Omental fat pad (tissue), 4 donors: ENCODE results near the gene GAL3ST1. TPM values are rescaled to one million over a fixed set of nuclear protein-coding genes. Genes with fewer than 3 reads are reported as not detected.
"Not testable (repeated sequence)": the region's sequence is repeated elsewhere in the genome, so short reads cannot be mapped to it uniquely, and the experiment has no call there.

Source experiments
- ATAC-seq: fragments of 150-250 bp; one replicate; pipeline ENCODE4 v1.9.1; 2016; ENCODE audit warnings: mild to moderate bottlenecking, moderate library complexity; ENCODE audit not compliant: low FRiP score
- DNase-seq: peaks from one replicate; pipeline ENCODE4 v3.0.0-alpha.2; 2019; ENCODE audit warnings: low spot score
- CTCF ChIP-seq, 3 donors: fragments of 450-650 bp; IDR thresholded peaks; one replicate each; pipeline ENCODE4 v1.5.1; 2016 to 2017; ENCODE audit warnings: antibody characterized with exemption in 3 of 3, mild to moderate bottlenecking in 3 of 3, moderate library complexity in 2 of 3
- total RNA-seq, 4 donors: library from RNA; depleted of rRNA; stranded (reverse); fragments of >200 nt; gene quantifications; one replicate each; pipeline ENCODE4 v1.1.0, GENCODE V29; 2016

Gene GAL3ST1
- total RNA-seq, 4 donors from 2014 or later = 1.4 to 2.5 (median 1.8) TPM; not detected in 1

GRCh38 chr22:30573594-30574094, 821 bp downstream of the GAL3ST1 start:
- peak; percentile 17 for ATAC-seq
- no peak for TF ChIP-seq CTCF (IDR thresholded peaks at IDR 0.05)

DNA sequence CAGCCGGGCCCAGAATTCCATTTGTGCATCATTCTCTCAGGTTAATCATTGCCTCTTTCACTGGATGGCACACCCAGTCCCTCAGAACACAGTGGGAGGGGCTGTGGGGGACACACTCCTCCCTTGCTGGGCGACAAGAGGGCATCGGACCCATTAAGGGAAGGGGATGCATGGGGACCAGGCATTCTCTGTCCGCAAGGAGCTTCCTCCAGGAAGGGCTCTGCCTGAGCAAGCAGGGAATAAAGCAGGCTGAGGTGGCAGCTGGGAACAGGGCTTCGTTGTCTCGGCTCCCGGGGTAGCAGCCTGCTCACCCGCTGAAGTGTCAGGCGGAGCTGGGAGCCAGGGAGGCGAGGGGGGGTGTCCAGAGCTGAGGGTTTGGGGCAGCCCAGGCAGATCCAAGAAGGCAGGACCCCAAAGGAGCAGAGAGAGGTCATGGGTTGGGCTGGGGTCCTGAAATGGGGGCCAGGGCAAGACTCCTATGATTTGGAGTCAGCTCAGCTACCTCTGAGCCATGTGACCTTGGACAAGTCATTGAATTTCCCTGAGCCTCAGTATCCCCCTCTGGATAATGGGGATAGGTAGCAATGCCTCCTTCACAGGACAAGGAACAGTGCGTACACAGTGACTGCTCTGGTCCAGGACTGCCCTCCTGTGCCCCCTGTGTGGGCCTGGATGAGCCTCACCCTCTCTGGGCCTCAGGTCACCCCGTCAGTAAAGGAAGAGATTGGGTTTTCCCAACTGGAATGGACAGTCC, 1.4 kb downstream of the GAL3ST1 start:
- no peak for DNase-seq
- ATAC-seq = no peak
- no peak for TF ChIP-seq CTCF (IDR thresholded peaks at IDR 0.05)

More at GRCh38 chr22:30573594-30574094, 821 bp downstream of the GAL3ST1 start:
- no peak for DNase-seq

GRCh38 chr22:30572210-30572609, 2.3 kb downstream of the GAL3ST1 start:
- no peak for DNase-seq
- TF ChIP-seq CTCF (IDR thresholded peaks at IDR 0.05) = no peak
- no peak for ATAC-seq

GRCh38 chr22:30569674-30570202, 4.7 kb downstream of the GAL3ST1 start:
- no peak for TF ChIP-seq CTCF (IDR thresholded peaks at IDR 0.05)
- DNase-seq (no peak), ATAC-seq (no peak)

GRCh38 chr22:30568137-30568805, 6.2 kb downstream of the GAL3ST1 start:
- ATAC-seq (no peak), DNase-seq (no peak)
- no peak for TF ChIP-seq CTCF (IDR thresholded peaks at IDR 0.05)

GRCh38 chr22:30567277-30567676, 7.2 kb downstream of the GAL3ST1 start:
- ATAC-seq, DNase-seq: not testable (repeated sequence)

DNA sequence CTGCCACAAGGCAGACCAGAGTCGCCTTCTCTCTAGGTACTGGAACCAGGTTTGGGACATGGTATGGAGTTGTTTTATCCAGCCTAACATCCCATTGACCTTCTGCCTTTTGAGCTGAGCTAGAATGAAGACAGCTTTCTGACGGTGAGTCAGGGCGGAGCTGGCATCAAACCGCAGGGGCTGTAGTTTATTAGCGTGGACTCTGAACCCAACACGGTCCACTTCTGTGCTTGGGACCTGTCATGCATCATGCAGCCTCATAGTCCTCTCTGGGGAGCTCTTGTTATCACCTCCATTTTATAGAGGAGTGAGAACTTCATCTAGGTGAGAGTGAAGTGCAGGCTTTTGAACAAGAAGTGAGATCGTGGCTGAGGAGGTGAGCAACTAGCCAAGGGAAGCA, 8.3 kb downstream of the GAL3ST1 start:
- ATAC-seq = no peak
- no peak for TF ChIP-seq CTCF (IDR thresholded peaks at IDR 0.05)
- DNase-seq = no peak
